ENCODE data around the gene GALNT11.

DNA sequence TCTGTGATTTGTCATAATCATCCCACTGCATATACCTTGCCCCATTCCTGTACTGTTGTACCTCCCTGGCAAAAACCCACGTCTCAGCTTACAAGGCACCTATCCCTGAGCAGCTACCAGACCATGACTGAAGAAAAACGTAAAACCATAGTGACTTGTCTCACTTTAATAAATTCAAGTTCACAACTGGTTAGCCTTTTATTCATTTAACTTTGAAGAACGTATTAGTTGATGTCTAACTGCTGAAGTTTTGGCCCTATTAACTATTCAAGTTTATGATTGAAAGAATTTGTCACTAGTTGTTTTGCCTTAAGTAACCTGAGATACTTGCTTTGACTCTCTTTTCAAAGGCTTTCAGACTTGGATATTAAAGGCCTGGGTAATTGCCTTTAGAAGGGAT, 59.7 kb downstream of the GALNT11 start:
- TF ChIP-seq EZH2 (IDR thresholded peaks at IDR 0.05; ENCODE audit: insufficient read depth, poor library complexity, severe bottlenecking) (no peak), EZH2phosphoT487 (IDR thresholded peaks at IDR 0.05; ENCODE audit: insufficient read depth, low read depth) (no peak)
